ENCODE results near the gene RGR. TPM values are rescaled to one million over a fixed set of nuclear protein-coding genes. Genes with fewer than 3 reads are reported as not detected.

RGR gene
- total RNA-seq, 1 experiment from 2014 or later, result not detected

- TF ChIP-seq, protein P1, sequence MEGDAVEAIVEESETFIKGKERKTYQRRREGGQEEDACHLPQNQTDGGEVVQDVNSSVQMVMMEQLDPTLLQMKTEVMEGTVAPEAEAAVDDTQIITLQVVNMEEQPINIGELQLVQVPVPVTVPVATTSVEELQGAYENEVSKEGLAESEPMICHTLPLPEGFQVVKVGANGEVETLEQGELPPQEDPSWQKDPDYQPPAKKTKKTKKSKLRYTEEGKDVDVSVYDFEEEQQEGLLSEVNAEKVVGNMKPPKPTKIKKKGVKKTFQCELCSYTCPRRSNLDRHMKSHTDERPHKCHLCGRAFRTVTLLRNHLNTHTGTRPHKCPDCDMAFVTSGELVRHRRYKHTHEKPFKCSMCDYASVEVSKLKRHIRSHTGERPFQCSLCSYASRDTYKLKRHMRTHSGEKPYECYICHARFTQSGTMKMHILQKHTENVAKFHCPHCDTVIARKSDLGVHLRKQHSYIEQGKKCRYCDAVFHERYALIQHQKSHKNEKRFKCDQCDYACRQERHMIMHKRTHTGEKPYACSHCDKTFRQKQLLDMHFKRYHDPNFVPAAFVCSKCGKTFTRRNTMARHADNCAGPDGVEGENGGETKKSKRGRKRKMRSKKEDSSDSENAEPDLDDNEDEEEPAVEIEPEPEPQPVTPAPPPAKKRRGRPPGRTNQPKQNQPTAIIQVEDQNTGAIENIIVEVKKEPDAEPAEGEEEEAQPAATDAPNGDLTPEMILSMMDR (IDR thresholded peaks at IDR 0.05; ENCODE audit: unreplicated experiment), result no peak
- no TSS peak for BruUV-seq (replicated peaks)
- Mint-ChIP-seq H3K27ac (ENCODE audit: unreplicated experiment) (no peak overlapping the region), H3K36me3 (ENCODE audit: insufficient read depth, unreplicated experiment) (no peaks in the 10 kb centered on the region), H3K4me1 (ENCODE audit: low read depth, unreplicated experiment) (no peaks in the 10 kb centered on the region), H3K27me3 (ENCODE audit: unreplicated experiment) (peaks cover 71% of the 10 kb centered on the region), H3K9me3 (ENCODE audit: low read depth, unreplicated experiment) (no peaks in the 10 kb centered on the region), H3K4me3 (ENCODE audit: low read depth, unreplicated experiment) (no peak overlapping the region)
- CTCF ChIA-PET, result no interaction called here
- no peak for DNase-seq
- intact Hi-C loops (cut with micrococcal nuclease; ENCODE audit: unreplicated experiment), result no loop called here
Measured at GRCh38 chr10:84198206-84198915, 46.5 kb upstream of the RGR start.

DNA sequence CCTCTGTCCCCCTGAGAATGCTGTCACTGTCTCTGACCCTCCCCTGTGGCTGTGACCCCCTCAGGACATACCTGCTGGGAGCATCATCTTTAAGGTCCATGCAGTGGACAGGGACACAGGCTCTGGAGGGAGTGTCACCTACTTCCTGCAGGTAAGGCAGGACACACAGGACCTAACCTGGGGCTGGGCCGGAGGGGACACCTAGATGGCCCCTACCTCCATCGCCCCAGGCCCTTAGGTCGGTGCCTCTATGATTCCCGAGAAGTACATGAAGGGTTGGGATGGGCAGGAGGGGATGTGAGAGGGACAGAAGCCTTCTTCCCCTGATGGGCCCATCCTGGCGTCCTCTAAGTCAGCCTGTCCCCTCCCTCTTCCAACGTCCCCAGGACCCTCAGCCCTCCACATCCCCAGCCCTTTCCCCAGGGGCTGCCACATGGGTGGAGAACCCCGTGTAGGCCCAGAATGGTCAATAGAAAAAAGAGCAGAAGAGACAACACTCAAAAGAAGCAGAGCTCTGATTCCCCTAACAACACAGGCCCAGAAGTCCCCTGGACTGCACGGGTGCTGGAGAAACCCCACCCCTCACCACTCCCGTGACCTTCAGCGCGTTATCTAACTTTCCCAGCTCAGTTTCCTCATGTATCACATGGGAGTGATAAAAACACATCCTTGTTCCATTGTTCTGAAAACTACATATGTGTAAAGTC lies 44.2 kb upstream of the RGR start:
- Mint-ChIP-seq H3K27ac (ENCODE audit: unreplicated experiment) (no peak overlapping the region), H3K4me3 (ENCODE audit: low read depth, unreplicated experiment) (no peak overlapping the region), H3K27me3 (ENCODE audit: unreplicated experiment) (peaks cover 59% of the 10 kb centered on the region), H3K9me3 (ENCODE audit: low read depth, unreplicated experiment) (no peaks in the 10 kb centered on the region), H3K4me1 (ENCODE audit: low read depth, unreplicated experiment) (no peaks in the 10 kb centered on the region), H3K36me3 (ENCODE audit: insufficient read depth, unreplicated experiment) (no peaks in the 10 kb centered on the region)
- intact Hi-C loops (cut with micrococcal nuclease; ENCODE audit: unreplicated experiment), result no loop called here
- BruUV-seq (replicated peaks), result no TSS peak
- CTCF ChIA-PET, result no interaction called here
- DNase-seq, result no peak
- TF ChIP-seq, protein P1 (IDR thresholded peaks at IDR 0.05; ENCODE audit: unreplicated experiment), result no peak

GRCh38 chr10:84201244-84201606 lies 43.6 kb upstream of the RGR start:
- Mint-ChIP-seq H3K4me1 (ENCODE audit: low read depth, unreplicated experiment) (no peaks in the 10 kb centered on the region), H3K36me3 (ENCODE audit: insufficient read depth, unreplicated experiment) (no peaks in the 10 kb centered on the region), H3K9me3 (ENCODE audit: low read depth, unreplicated experiment) (no peaks in the 10 kb centered on the region), H3K27me3 (ENCODE audit: unreplicated experiment) (peaks cover 59% of the 10 kb centered on the region), H3K27ac (ENCODE audit: unreplicated experiment) (no peak overlapping the region), H3K4me3 (ENCODE audit: low read depth, unreplicated experiment) (no peak overlapping the region)
- DNase-seq, result no peak
- BruUV-seq (replicated peaks), result no TSS peak
- CTCF ChIA-PET, result no interaction called here
- intact Hi-C loops (cut with micrococcal nuclease; ENCODE audit: unreplicated experiment), result no loop called here
- TF ChIP-seq, protein P1 (IDR thresholded peaks at IDR 0.05; ENCODE audit: unreplicated experiment), result no peak

DNA sequence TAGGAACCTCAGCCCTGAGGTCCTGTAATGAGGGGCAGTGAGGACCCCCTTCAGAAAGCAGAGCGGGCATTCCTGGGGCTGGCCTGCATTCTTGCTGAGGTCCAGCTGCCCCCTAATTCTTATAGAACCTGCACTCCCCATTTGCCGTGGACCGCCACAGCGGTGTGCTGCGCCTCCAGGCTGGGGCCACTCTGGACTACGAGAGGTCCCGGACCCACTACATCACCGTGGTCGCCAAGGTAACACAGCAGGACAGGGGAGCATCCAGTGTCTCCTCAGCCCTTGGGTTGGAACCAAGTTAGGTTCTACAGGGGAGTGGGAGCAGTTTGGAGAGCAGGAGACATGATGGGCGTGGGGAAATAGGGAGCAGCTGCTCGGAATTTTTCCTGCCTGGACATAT lies 43.2 kb upstream of the RGR start:
- Mint-ChIP-seq H3K4me3 (ENCODE audit: low read depth, unreplicated experiment) (no peak overlapping the region), H3K4me1 (ENCODE audit: low read depth, unreplicated experiment) (no peaks in the 10 kb centered on the region), H3K27me3 (ENCODE audit: unreplicated experiment) (peaks cover 59% of the 10 kb centered on the region), H3K27ac (ENCODE audit: unreplicated experiment) (no peak overlapping the region), H3K36me3 (ENCODE audit: insufficient read depth, unreplicated experiment) (no peaks in the 10 kb centered on the region), H3K9me3 (ENCODE audit: low read depth, unreplicated experiment) (no peaks in the 10 kb centered on the region)
- DNase-seq, result no peak
- intact Hi-C loops (cut with micrococcal nuclease; ENCODE audit: unreplicated experiment), result no loop called here
- TF ChIP-seq, protein P1 (IDR thresholded peaks at IDR 0.05; ENCODE audit: unreplicated experiment), result no peak
- CTCF ChIA-PET, result interaction anchor here (1.2 kb wide), 1 partner anchor 10 kb away, joined by 3 read pairs; no protein-coding TSS in a partner anchor
- no TSS peak for BruUV-seq (replicated peaks)

All from Calu3 (cell line).